COLO829 (cell line): ENCODE data around the gene UNG.
"Not testable (repeated sequence)": the region's sequence is repeated elsewhere in the genome, so short reads cannot be mapped to it uniquely, and the experiment has no call there.

Experiments used
- DNase-seq: peaks from one replicate; pipeline ENCODE4 v3.0.0; 2012; ENCODE audit warnings: low spot score

The UNG gene

GRCh38 chr12:109097435-109098182, at the start of gene UNG:
UNG (plus strand) TSS chr12:109097597; CDS start chr12:109097680, 83 bp downstream.
- DNase-seq, result peak; percentile 90

- DNase-seq, result not testable (repeated sequence)
These were observed 48.7 kb upstream of the UNG start for GRCh38 chr12:109048706-109049105.

- not testable (repeated sequence) for DNase-seq
These were observed 47.6 kb upstream of the UNG start for GRCh38 chr12:109049794-109050193.

GRCh38 chr12:109052097-109052413, 45.3 kb upstream of the UNG start:
- DNase-seq, result no peak

- peak; percentile 98 for DNase-seq
These were observed 44.7 kb upstream of the UNG start, which contains the start of gene USP30 for GRCh38 chr12:109052414-109053323. USP30 (plus strand) TSS chr12:109052576; CDS start chr12:109052679, 103 bp downstream.

- no peak for DNase-seq
These were observed 43.8 kb upstream of the UNG start for GRCh38 chr12:109053382-109054123.

- DNase-seq, result not testable (repeated sequence)
These were observed 43.3 kb upstream of the UNG start for GRCh38 chr12:109054124-109054513.

- no peak for DNase-seq
These were observed 42.9 kb upstream of the UNG start for GRCh38 chr12:109054520-109054919.

GRCh38 chr12:109056891-109057290, 40.5 kb upstream of the UNG start:
- DNase-seq, result no peak

GRCh38 chr12:109057376-109057775, 40.0 kb upstream of the UNG start:
- DNase-seq, result no peak

- DNase-seq, result no peak
These were observed 38.6 kb upstream of the UNG start for GRCh38 chr12:109058773-109059172.

- no peak for DNase-seq
These were observed 33.3 kb upstream of the UNG start for GRCh38 chr12:109064143-109064542.

GRCh38 chr12:109065154-109065852, 32.1 kb upstream of the UNG start:
- no peak for DNase-seq

GRCh38 chr12:109065853-109066193, 31.6 kb upstream of the UNG start:
- no peak for DNase-seq

GRCh38 chr12:109069307-109070271, 27.8 kb upstream of the UNG start:
- DNase-seq, result no peak

- no peak for DNase-seq
These were observed 22.5 kb upstream of the UNG start for GRCh38 chr12:109074866-109075265.

GRCh38 chr12:109082751-109083150, 14.6 kb upstream of the UNG start:
- DNase-seq, result no peak

- DNase-seq, result no peak
These were observed 13.0 kb upstream of the UNG start for GRCh38 chr12:109084425-109084824.

- no peak for DNase-seq
These were observed 11.8 kb upstream of the UNG start for GRCh38 chr12:109085590-109085989.

GRCh38 chr12:109087250-109087649, 10.1 kb upstream of the UNG start:
- no peak for DNase-seq

- DNase-seq, result no peak
These were observed 8.6 kb upstream of the UNG start for GRCh38 chr12:109088818-109089217.
